Subcutaneous adipose tissue (tissue), 4 donors: Measurements from ENCODE around the gene NMNAT3. TPM values are rescaled to one million over a fixed set of nuclear protein-coding genes. Genes with fewer than 3 reads are reported as not detected.

Source experiments
- total RNA-seq, 4 donors: library from RNA; depleted of rRNA; stranded (reverse); fragments of >200 nt; gene quantifications; one replicate each; pipeline ENCODE4 v1.1.0, GENCODE V29; 2016
- TF ChIP-seq, protein P1 (sequence below): fragments of 450-650 bp; IDR thresholded peaks from one replicate; pipeline ENCODE4 v1.5.1; 2016; ENCODE audit warnings: low read depth, mild to moderate bottlenecking, control low read depth, antibody characterized with exemption, moderate library complexity

Gene NMNAT3
- total RNA-seq, 4 donors from 2014 or later, result 7.8 to 13.4 (median 9.1) TPM

DNA sequence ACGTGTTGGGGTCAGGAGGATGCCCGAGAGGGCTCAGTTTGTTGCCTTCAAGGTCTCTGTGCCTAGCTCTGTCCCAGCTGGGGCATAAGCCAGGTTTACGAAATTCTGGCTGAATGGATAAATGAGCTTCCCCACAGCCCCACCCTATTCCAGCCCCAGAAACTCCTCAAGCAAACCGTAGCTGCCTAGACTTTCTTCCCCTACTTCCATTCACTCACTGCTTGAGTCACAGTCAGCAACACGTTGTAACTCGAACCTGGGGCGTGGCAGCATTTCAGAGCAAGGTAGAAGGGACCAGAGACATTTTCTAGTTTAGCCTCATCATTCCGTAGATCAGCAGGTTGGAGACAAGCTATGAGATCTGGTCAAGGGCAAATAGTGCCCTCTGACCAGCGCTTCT, 24.2 kb downstream of the NMNAT3 start:
- TF ChIP-seq, protein P1, sequence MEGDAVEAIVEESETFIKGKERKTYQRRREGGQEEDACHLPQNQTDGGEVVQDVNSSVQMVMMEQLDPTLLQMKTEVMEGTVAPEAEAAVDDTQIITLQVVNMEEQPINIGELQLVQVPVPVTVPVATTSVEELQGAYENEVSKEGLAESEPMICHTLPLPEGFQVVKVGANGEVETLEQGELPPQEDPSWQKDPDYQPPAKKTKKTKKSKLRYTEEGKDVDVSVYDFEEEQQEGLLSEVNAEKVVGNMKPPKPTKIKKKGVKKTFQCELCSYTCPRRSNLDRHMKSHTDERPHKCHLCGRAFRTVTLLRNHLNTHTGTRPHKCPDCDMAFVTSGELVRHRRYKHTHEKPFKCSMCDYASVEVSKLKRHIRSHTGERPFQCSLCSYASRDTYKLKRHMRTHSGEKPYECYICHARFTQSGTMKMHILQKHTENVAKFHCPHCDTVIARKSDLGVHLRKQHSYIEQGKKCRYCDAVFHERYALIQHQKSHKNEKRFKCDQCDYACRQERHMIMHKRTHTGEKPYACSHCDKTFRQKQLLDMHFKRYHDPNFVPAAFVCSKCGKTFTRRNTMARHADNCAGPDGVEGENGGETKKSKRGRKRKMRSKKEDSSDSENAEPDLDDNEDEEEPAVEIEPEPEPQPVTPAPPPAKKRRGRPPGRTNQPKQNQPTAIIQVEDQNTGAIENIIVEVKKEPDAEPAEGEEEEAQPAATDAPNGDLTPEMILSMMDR, result no peak

DNA sequence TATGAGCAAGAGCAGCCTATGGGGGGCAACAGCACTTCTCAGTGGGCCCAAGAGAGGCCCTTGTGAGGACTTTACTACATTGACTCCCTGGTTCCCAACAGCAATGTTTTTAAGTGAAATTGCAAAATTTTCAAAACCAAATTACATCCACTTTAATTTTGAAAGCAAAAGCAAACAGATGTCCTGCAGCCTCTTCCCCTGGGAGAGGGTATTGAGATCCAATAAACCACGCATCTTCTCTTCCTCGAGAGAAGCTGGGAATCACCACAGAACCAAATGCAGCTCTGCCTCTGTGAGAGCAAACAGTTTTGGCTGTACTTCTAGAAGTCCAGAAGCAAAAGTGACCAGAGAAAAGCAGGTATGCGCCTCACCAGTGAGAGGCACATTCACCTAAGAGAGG, 25.2 kb downstream of the NMNAT3 start:
- TF ChIP-seq, protein P1, result no peak

DNA sequence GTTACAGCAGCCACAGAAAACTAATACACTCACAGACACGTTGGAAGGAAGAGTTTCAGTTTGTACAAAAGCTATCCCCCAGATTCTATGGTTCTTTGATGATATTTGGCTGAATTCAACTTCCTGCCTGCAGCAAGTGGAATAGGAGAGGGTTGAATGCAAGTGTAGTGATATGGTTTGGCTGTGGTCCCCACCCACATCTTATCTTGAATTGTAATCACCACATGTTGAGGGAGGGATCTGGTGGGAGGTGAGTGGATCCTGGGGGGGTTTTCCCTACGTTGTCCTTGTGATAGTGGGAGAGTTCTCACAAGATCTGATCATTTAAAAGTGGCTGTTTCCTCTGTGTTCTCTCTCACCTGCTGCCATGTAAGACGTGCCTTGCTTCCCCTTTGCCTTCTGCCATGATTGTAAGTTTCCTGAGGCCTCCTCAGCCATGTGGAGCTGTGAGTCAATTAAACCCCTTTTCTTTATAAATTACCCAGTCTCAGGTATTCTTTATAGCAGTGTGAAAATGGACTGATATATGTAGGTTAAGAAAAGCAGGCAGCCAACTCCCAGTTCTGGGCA, 29.8 kb downstream of the NMNAT3 start:
- TF ChIP-seq, protein P1, result no peak

DNA sequence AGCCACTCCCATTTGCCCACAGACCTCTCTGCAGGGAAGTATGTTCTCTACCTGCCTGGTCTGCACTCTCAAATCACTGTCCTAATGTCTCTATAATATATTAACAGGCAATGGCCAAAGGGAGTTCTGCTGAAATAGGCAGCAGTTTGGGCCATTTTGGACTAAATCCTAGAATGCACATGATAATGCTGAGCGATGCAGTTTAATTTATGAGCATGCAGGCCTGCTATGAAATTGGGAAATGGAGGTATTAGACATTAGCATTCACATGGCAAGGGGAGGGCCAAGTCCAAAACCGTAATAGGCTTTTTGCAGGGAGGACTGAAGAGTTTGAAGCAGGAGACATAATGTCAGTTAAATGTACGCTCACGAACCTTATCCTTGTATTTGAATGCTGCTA, 31.3 kb downstream of the NMNAT3 start:
- TF ChIP-seq, protein P1, result no peak

DNA sequence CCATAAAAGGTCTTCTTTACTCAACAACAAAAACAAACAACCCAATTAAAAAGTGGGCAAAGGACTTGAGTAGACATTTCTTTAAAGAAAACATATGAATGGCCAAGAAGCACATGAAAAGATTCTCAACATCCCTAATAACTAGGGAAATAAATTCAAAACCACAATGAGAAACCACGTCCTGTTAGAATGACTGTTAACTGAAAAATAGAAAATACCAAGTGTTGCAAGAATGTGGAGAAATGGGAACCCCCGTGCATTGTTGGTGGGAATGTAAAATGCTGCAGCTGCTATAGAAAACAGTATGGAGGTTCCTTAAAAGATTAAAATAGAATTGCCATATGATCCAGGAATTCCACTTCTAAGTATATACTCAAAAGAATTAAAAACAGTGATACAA, 34.8 kb downstream of the NMNAT3 start:
- TF ChIP-seq, protein P1, result no peak

DNA sequence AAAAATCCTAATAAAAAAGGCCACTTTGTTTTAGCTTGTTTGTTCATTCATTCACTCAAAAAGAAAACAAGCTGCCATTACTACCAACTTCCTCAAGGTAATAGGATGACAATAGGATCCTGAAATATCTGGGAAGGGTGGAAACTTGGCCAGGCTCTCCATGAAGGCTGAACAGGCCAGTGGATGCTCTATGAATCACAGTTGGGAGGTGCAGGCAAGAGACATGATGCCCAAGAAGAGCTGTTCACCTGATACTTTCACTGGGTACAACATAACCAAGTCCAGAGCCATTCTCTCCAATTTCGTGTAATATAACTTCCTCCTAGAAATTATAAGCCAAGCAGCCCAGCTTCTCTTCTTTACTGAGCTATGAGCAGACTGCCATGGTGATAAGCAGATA, 37.3 kb downstream of the NMNAT3 start:
- TF ChIP-seq, protein P1, result no peak

DNA sequence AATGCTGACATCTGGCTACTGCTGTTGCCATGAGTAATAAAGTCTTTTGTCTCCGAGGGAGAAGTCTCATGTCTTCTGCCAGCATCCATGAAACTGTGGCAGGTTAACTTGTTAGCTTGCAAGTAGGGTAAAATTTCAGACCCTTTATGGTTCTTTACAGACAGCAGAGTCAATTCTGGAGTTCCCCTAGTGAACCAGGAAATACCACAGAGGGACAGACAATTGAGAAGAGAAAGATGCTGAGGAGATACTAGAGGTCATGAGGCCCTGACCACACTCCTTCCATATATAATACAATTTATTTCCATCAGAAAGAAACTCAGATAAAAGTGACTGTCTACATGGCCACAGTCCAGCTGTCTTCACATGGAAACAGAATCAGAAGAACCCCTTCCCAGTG, 38.1 kb downstream of the NMNAT3 start:
- TF ChIP-seq, protein P1, result no peak
